Tibial nerve (tissue), 4 donors: Measurements from ENCODE around the gene YWHAQ. TPM values are rescaled to one million over a fixed set of nuclear protein-coding genes. Genes with fewer than 3 reads are reported as not detected.
A peak's percentile ranks its signal among the peaks of the same experiment; 100 is the strongest.

Source experiments
- DNase-seq, 2 donors: peaks; one replicate each; pipeline ENCODE4 v3.0.0-alpha.2; 2019; ENCODE audit warnings: low spot score in 2 of 2
- H3K27ac ChIP-seq, 4 donors: fragments of 200-600 bp; sonication (generic) in 3 of 4; one replicate each; pipeline ENCODE4 v1.5.1; 2017 to 2019; ENCODE audit warnings: mild to moderate bottlenecking in 1 of 4
- H3K27me3 ChIP-seq, 2 donors: fragments of 200-600 bp; sonication (generic) in 1 of 2; one replicate each; pipeline versions ENCODE4 v1.5.1 to v1.6.0; 2017 to 2019
- H3K36me3 ChIP-seq, 3 donors: fragments of 200-600 bp; sonication (generic); one replicate each; pipeline ENCODE4 v1.5.1; 2018 to 2019
- H3K4me1 ChIP-seq, 4 donors: fragments of 200-600 bp; sonication (generic) in 3 of 4; one replicate each; pipeline ENCODE4 v1.5.1; 2017 to 2019
- H3K4me3 ChIP-seq, 4 donors: fragments of 200-600 bp; sonication (generic) in 3 of 4; one replicate each; pipeline ENCODE4 v1.5.1; 2017 to 2019; ENCODE audit warnings: mild to moderate bottlenecking in 1 of 4, moderate library complexity in 1 of 4
- H3K9me3 ChIP-seq, 4 donors: fragments of 200-600 bp; sonication (generic) in 3 of 4; one replicate each; pipeline ENCODE4 v1.5.1; 2017 to 2019
- EP300 ChIP-seq, 2 donors: sonication (generic); formaldehyde crosslinking; IDR thresholded peaks; one replicate each; pipeline ENCODE4 v1.6.1; 2017; ENCODE audit warnings: antibody characterized with exemption in 2 of 2, mild to moderate bottlenecking in 1 of 2
- POLR2A ChIP-seq, 2 donors: fragments of 450-650 bp; IDR thresholded peaks; one replicate each; pipeline ENCODE4 v1.6.1; 2017; ENCODE audit warnings: antibody characterized with exemption in 2 of 2, mild to moderate bottlenecking in 2 of 2, moderate library complexity in 2 of 2
- WGBS, 2 donors: methylation state at CpG; one replicate each; pipeline ENCODE4 v1.1.5; 2018; 5-methylcytosine and 5-hydroxymethylcytosine counted together
- total RNA-seq, 4 donors: library from RNA; depleted of rRNA; stranded (reverse); fragments of >200 nt; gene quantifications; one replicate each; pipeline ENCODE4 v1.1.0, GENCODE V29; 2016
- TF ChIP-seq, protein P1 (sequence below), 5 experiments: fragments of 200-600 bp in 3 of 5; fragments of 450-650 bp in 2 of 5; sonication (generic) in 3 of 5; IDR thresholded peaks; one replicate each; pipeline ENCODE4 v1.5.1; 2016 to 2019; ENCODE audit warnings: antibody characterized with exemption in 5 of 5, mild to moderate bottlenecking in 3 of 5, moderate library complexity in 2 of 5

Gene YWHAQ
- total RNA-seq, 4 donors from 2014 or later: 166 to 213 (median 185) TPM

DNA sequence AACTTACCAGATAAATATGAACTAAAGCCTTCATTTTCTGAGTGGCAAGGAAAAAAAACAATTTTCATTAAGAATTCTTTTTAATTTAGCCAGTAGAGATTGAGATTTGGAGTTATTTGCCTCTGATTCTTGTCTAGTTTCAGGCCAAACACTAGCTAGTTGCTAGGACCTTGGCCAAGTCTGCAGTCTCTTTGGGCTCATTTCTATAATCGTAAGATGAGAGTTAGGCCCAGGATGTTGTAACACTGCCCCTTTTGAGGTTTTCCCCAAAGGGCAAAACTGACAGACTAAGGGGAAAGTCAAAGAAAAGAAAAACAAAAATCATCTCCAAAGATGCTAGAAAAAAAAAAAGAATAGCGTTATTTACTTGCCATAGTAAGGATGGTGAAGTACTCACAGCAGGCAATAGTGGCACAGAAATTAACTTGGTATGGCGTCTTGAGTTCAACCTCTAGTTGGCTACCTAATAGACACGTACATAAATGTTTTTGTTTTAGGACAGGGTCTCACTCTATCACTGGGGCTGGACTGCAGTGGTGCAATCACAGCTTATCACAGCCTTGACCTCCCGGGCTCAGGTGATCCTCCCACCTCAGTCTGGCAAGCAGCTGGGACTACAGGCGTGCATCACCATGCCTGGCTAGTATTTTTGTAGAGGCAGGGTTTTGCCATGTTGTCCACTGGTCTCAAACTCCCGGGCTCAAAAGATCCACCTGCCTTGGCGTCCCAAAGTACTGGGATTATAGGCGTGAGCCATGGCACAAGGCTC is 52.1 kb downstream of the YWHAQ start:
- Histone ChIP-seq H3K27me3 (no peaks in the 10 kb centered on the region), H3K4me3 (no peak overlapping the region), H3K27ac (peak overlapping the region in 2 of 4 donors; percentile 23 to 28), H3K4me1 (peaks cover 0 to 14% (median 2%) of the 10 kb centered on the region in 4 donors), H3K9me3 (no peaks in the 10 kb centered on the region), H3K36me3 (peaks cover 0 to 32% (median 0%) of the 10 kb centered on the region in 3 donors)
- WGBS, 2 donors: 75 to 76% methylated on average over 9 of the region's 9 CpGs
- TF ChIP-seq, protein P1, sequence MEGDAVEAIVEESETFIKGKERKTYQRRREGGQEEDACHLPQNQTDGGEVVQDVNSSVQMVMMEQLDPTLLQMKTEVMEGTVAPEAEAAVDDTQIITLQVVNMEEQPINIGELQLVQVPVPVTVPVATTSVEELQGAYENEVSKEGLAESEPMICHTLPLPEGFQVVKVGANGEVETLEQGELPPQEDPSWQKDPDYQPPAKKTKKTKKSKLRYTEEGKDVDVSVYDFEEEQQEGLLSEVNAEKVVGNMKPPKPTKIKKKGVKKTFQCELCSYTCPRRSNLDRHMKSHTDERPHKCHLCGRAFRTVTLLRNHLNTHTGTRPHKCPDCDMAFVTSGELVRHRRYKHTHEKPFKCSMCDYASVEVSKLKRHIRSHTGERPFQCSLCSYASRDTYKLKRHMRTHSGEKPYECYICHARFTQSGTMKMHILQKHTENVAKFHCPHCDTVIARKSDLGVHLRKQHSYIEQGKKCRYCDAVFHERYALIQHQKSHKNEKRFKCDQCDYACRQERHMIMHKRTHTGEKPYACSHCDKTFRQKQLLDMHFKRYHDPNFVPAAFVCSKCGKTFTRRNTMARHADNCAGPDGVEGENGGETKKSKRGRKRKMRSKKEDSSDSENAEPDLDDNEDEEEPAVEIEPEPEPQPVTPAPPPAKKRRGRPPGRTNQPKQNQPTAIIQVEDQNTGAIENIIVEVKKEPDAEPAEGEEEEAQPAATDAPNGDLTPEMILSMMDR (IDR thresholded peaks at IDR 0.05): no peak
- no peak for TF ChIP-seq EP300 (IDR thresholded peaks at IDR 0.05)
- TF ChIP-seq POLR2A (IDR thresholded peaks at IDR 0.05): no peak
- DNase-seq: peak in 1 of 2 donors; percentile 30

GRCh38 chr2:9574331-9574730 is 56.5 kb downstream of the YWHAQ start:
- H3K36me3 ChIP-seq: peaks cover 0 to 1% (median 0%) of the 10 kb centered on the region in 3 donors
- H3K4me1 ChIP-seq: peaks cover 0 to 14% (median 2%) of the 10 kb centered on the region in 4 donors
- no peak overlapping the region for H3K4me3 ChIP-seq
- no peak for DNase-seq
- TF ChIP-seq EP300 (IDR thresholded peaks at IDR 0.05): no peak
- TF ChIP-seq, protein P1 (IDR thresholded peaks at IDR 0.05): no peak
- H3K27me3 ChIP-seq: no peaks in the 10 kb centered on the region
- no peaks in the 10 kb centered on the region for H3K9me3 ChIP-seq
- H3K27ac ChIP-seq: peak overlapping the region in 2 of 4 donors; percentile 45 to 68
- WGBS, 2 donors: 55 to 64% methylated on average over 2 of the region's 2 CpGs

DNA sequence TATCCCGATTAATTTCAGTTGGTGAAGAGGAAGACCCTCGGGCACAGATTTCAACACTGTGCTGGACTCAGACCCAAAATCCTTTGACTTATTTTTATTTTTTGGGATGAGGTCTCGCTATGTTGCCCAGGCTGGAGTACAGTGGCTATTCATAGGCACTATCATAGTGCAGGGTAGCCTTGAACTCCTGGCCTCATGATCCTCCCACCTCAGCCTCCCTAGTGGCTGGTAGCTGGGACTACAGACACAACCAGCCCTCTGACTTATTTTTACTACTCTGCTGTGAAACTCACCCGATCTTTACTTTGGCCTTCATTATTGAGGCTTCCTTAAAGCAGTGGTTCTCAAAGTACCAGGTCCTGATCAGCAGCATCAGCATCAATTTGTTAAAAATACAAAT is 57.0 kb downstream of the YWHAQ start:
- no peaks in the 10 kb centered on the region for H3K27me3 ChIP-seq
- no peaks in the 10 kb centered on the region for H3K36me3 ChIP-seq
- no peak overlapping the region for H3K4me3 ChIP-seq
- DNase-seq: no peak
- peak overlapping the region in 2 of 4 donors; percentile 45 to 68 for H3K27ac ChIP-seq
- no peak for TF ChIP-seq EP300 (IDR thresholded peaks at IDR 0.05)
- TF ChIP-seq, protein P1 (IDR thresholded peaks at IDR 0.05): peak in 1 of 5 experiments; percentile 4
- H3K4me1 ChIP-seq: peaks cover 0 to 10% (median 2%) of the 10 kb centered on the region in 4 donors
- no peaks in the 10 kb centered on the region for H3K9me3 ChIP-seq
- WGBS, 2 donors: 85 to 90% methylated on average over 4 of the region's 4 CpGs

GRCh38 chr2:9573013-9573720 is 57.6 kb downstream of the YWHAQ start:
- DNase-seq: no peak
- H3K9me3 ChIP-seq: no peaks in the 10 kb centered on the region
- WGBS, 2 donors: 95 to 97% methylated on average over 1 of the region's 1 CpG
- H3K36me3 ChIP-seq: no peaks in the 10 kb centered on the region
- TF ChIP-seq POLR2A (IDR thresholded peaks at IDR 0.05): no peak
- no peak for TF ChIP-seq EP300 (IDR thresholded peaks at IDR 0.05)
- TF ChIP-seq, protein P1 (IDR thresholded peaks at IDR 0.05): no peak
- no peaks in the 10 kb centered on the region for H3K27me3 ChIP-seq
- peaks cover 0 to 4% (median 2%) of the 10 kb centered on the region in 4 donors for H3K4me1 ChIP-seq
- H3K4me3 ChIP-seq: no peak overlapping the region
- H3K27ac ChIP-seq: no peak overlapping the region
